Measurements from ENCODE around the gene ACVRL1. TPM values are rescaled to one million over a fixed set of nuclear protein-coding genes. Genes with fewer than 3 reads are reported as not detected.

The ACVRL1 gene
- total and polyA plus RNA-seq, 9 of the 15 experiments (the other 6 are each of a cell fraction or from before 2014, with no cell fraction given): 0.07 to 1.4 (median 0.30) TPM

DNA sequence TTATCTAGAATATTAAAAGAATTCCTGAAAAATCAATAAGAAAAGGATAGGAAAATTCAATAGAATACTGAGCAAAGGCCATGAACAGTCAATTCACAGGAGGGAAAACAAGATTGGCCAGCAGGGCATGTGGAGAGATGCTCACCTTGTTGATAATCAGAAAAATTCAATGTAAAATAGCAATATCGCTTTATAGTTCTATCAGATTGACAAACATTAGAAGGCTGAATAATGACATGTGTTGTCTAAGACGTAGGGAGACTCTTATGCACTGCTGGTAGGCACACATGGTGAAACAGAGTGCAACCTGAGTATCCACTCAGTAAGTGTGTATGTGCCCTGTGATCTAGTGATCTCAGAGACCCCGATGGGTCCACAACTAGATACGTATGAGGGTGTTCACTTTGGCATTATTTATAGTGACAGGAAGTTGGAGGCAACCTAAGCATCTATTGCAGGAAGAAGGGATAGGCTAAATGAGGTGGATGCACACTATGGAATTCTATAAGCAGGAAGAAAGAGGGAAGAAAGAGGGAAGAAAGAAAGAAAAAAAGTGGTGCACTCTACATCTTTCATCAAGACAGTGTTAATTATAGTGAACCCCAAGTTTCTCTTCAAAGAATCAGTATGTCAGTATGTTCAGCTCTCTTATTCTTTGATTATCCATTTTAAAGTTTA lies 23.2 kb upstream of the ACVRL1 start:
- FAIRE-seq (no peak), DNase-seq (ENCODE audit: extremely low read depth in 1 of 4, low spot score in 3 of 4) (peak in 1 of 4 experiments; percentile 12), ATAC-seq (peak; percentile 29; the same call in 2 of the 3 replicates)
- Histone ChIP-seq H4K20me1 (replicated peaks; ENCODE audit: control insufficient read depth, insufficient read depth, low read length) (no peaks in the 10 kb centered on the region), H3K79me2 (ENCODE audit: control insufficient read depth, insufficient read depth, low read length) (no peaks in the 10 kb centered on the region), H3K9me1 (ENCODE audit: control insufficient read depth, insufficient read depth, low read length) (no peaks in the 10 kb centered on the region), H3K4me1 (replicated peaks in 1 of 2; ENCODE audit: control insufficient read depth in 2 of 2, insufficient read depth in 2 of 2, low read length in 2 of 2) (peaks cover 23 to 30% of the 10 kb centered on the region in 2 experiments), H3K4me2 (ENCODE audit: insufficient read depth, low read length) (peak overlapping the region; percentile 59), H3K36me3 (ENCODE audit: control insufficient read depth, insufficient read depth, low read length) (no peaks in the 10 kb centered on the region), H2AFZ (ENCODE audit: low read depth, low read length) (peak overlapping the region; percentile 77), H3K27ac (ENCODE audit: extremely low read depth, low read depth, low read length) (peak overlapping the region; percentile 73), H3K9me3 (replicated peaks; ENCODE audit: control insufficient read depth, insufficient read depth, low read depth, low read length) (0 out of 2 replicates have a peak, but pooled peaks cover 2% of the 10 kb centered on the region), H3K4me3 (no peak overlapping the region), H3K9ac (ENCODE audit: insufficient read depth in 1 of 2, low read depth in 2 of 2, low read length in 2 of 2) (peak overlapping the region in 1 of 2 experiments; percentile 28; a peak in 1 of 4 replicates), H3K27me3 (ENCODE audit: control insufficient read depth in 2 of 2, insufficient read depth in 2 of 2, low read length in 2 of 2) (no peaks in the 10 kb centered on the region)
- CTCF ChIA-PET (ENCODE audit: low intra/inter-chr PET ratio): no interaction called here
- POLR2A ChIA-PET: interaction anchor here (0.7 to 1.3 kb wide), 2 partner anchors 9 to 862 kb away, joined by 3 read pairs; no protein-coding TSS in a partner anchor
- intact Hi-C loops (cut with micrococcal nuclease) (no loop called here), in situ Hi-C loops (cut with MboI) (no loop called here)
- BruUV-seq (replicated peaks): no TSS peak
- WGBS (ENCODE audit: insufficient coverage, low coverage, missing lambda C conversion rate): 50% methylated on average over 4 of the region's 4 CpGs
- no peak for TF ChIP-seq EGR1 (conservative IDR thresholded peaks at IDR 0.05)
- TF ChIP-seq, protein P1, sequence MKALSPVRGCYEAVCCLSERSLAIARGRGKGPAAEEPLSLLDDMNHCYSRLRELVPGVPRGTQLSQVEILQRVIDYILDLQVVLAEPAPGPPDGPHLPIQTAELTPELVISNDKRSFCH (CRISPR knock-in tag; IDR thresholded peaks at IDR 0.05): no peak
- TF ChIP-seq, protein P1 (tag; IDR thresholded peaks at IDR 0.05): peak; percentile 21; the same call in 1 of the 2 replicates
- TF ChIP-seq, protein P2, sequence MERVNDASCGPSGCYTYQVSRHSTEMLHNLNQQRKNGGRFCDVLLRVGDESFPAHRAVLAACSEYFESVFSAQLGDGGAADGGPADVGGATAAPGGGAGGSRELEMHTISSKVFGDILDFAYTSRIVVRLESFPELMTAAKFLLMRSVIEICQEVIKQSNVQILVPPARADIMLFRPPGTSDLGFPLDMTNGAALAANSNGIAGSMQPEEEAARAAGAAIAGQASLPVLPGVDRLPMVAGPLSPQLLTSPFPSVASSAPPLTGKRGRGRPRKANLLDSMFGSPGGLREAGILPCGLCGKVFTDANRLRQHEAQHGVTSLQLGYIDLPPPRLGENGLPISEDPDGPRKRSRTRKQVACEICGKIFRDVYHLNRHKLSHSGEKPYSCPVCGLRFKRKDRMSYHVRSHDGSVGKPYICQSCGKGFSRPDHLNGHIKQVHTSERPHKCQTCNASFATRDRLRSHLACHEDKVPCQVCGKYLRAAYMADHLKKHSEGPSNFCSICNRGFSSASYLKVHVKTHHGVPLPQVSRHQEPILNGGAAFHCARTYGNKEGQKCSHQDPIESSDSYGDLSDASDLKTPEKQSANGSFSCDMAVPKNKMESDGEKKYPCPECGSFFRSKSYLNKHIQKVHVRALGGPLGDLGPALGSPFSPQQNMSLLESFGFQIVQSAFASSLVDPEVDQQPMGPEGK (CRISPR knock-in tag; IDR thresholded peaks at IDR 0.05; ENCODE audit: borderline replicate concordance): no peak
- TF ChIP-seq FOXA1 (IDR thresholded peaks at IDR 0.05; ENCODE audit: borderline replicate concordance): no peak
- TF ChIP-seq MCM3 (IDR thresholded peaks at IDR 0.05): no peak
- 0 out of 2 replicates have a peak, but pooled peaks have one; percentile 7 for TF ChIP-seq DIDO1 (tag; IDR thresholded peaks at IDR 0.05; ENCODE audit: low read depth)
- TF ChIP-seq NR2C2 (CRISPR knock-in tag; IDR thresholded peaks at IDR 0.05): no peak
- TF ChIP-seq NR2C2 (tag; IDR thresholded peaks at IDR 0.05): no peak
- TF ChIP-seq LCOR (CRISPR knock-in tag; IDR thresholded peaks at IDR 0.05): no peak
- TF ChIP-seq ZNF224 (CRISPR knock-in tag; IDR thresholded peaks at IDR 0.05): no peak
- TF ChIP-seq, protein P3, sequence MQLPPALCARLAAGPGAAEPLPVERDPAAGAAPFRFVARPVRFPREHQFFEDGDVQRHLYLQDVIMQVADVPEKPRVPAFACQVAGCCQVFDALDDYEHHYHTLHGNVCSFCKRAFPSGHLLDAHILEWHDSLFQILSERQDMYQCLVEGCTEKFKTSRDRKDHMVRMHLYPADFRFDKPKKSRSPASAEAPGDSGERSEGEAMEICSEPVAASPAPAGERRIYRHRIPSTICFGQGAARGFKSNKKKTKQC (CRISPR knock-in tag; IDR thresholded peaks at IDR 0.05): no peak
- no peak for TF ChIP-seq EWSR1 (IDR thresholded peaks at IDR 0.05; ENCODE audit: borderline replicate concordance, low read depth, partially characterized antibody)
- TF ChIP-seq POLR2A (conservative IDR thresholded peaks at IDR 0.05): no peak
- no peak for TF ChIP-seq POLR2G (IDR thresholded peaks at IDR 0.05; ENCODE audit: low read depth, low read length)
- TF ChIP-seq MEIS2 (IDR thresholded peaks at IDR 0.05; ENCODE audit: partially characterized antibody): no peak
- TF ChIP-seq CCNT2 (IDR thresholded peaks at IDR 0.05; ENCODE audit: borderline replicate concordance, extremely low read depth, insufficient read length, low read depth, low read length): peak; percentile 66
- TF ChIP-seq, protein P4, sequence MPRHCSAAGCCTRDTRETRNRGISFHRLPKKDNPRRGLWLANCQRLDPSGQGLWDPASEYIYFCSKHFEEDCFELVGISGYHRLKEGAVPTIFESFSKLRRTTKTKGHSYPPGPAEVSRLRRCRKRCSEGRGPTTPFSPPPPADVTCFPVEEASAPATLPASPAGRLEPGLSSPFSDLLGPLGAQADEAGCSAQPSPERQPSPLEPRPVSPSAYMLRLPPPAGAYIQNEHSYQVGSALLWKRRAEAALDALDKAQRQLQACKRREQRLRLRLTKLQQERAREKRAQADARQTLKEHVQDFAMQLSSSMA (CRISPR knock-in tag; IDR thresholded peaks at IDR 0.05): no peak
- no peak; the same call in 1 of the 2 replicates for TF ChIP-seq ZNF175 (CRISPR knock-in tag; IDR thresholded peaks at IDR 0.05; ENCODE audit: low read depth)
- TF ChIP-seq ELF1 (tag; IDR thresholded peaks at IDR 0.05): no peak
